Karpas-422 (cell line): ENCODE results near the gene GZF1. TPM values are rescaled to one million over a fixed set of nuclear protein-coding genes. Genes with fewer than 3 reads are reported as not detected.

Experiments
- DNase-seq: peaks from one replicate; pipeline ENCODE4 v3.0.0-alpha.2; 2015
- H2AFZ ChIP-seq: fragments of 200-600 bp; sonication (generic); 2 replicates; pipeline ENCODE4 v1.6.1; 2014; ENCODE audit warnings: antibody characterized with exemption, low read length, mixed read lengths
- H3K27ac ChIP-seq: fragments of 200-600 bp; sonication (generic); 2 replicates; pipeline ENCODE4 v1.5.1; 2014; ENCODE audit warnings: mild to moderate bottlenecking, low read length, moderate library complexity
- H3K27me3 ChIP-seq: fragments of 200-600 bp; sonication (generic); 2 replicates; pipeline ENCODE4 v1.6.1; 2014; ENCODE audit warnings: low read length, mixed read lengths
- H3K36me3 ChIP-seq: fragments of 200-600 bp; sonication (generic); 2 replicates; pipeline ENCODE4 v1.6.1; 2014; ENCODE audit warnings: low read length, mixed read lengths; ENCODE audit not compliant: insufficient read depth
- H3K4me1 ChIP-seq: fragments of 200-600 bp; sonication (generic); 2 replicates; pipeline ENCODE4 v1.6.1; 2014; ENCODE audit warnings: mild to moderate bottlenecking, low read length, mixed read lengths
- H3K4me2 ChIP-seq: fragments of 200-600 bp; sonication (generic); 2 replicates; pipeline ENCODE4 v1.6.1; 2014; ENCODE audit warnings: low read length, low read depth, mild to moderate bottlenecking; ENCODE audit not compliant: poor library complexity, severe bottlenecking
- H3K4me3 ChIP-seq: fragments of 200-600 bp; sonication (generic); 2 replicates; pipeline ENCODE4 v1.5.1; 2014; ENCODE audit warnings: mild to moderate bottlenecking, antibody characterized with exemption, low read length, mixed read lengths
- H3K79me2 ChIP-seq: fragments of 200-600 bp; sonication (generic); 2 replicates; pipeline ENCODE4 v1.6.1; 2014; ENCODE audit warnings: mild to moderate bottlenecking, low read length, mixed read lengths
- H3K9ac ChIP-seq: fragments of 200-600 bp; sonication (generic); 2 replicates; pipeline ENCODE4 v1.6.0; 2014; ENCODE audit warnings: low read length
- H3K9me2 ChIP-seq: fragments of 200-600 bp; sonication (generic), shearing (Covaris generic); replicated peaks from 2 replicates; pipeline ENCODE4 v1.6.0; 2014; ENCODE audit warnings: mild to moderate bottlenecking, low read length, moderate library complexity; ENCODE audit not compliant: insufficient read depth
- H3K9me3 ChIP-seq: fragments of 300-700, 200-600 bp; sonication (generic); 2 replicates; pipeline ENCODE4 v1.6.1; 2014; ENCODE audit warnings: low read length, mixed read lengths
- H4K20me1 ChIP-seq: fragments of 200-600 bp; sonication (generic); 2 replicates; pipeline ENCODE4 v1.6.1; 2014; ENCODE audit warnings: mild to moderate bottlenecking, antibody characterized with exemption, low read length, low read depth; ENCODE audit not compliant: insufficient read depth
- small RNA-seq: library from RNA; depleted of rRNA; stranded (forward); fragments of <200 nt; gene quantifications from one replicate; pipeline ENCODE3, GENCODE V24; 2014
- total RNA-seq: library from RNA; depleted of rRNA; stranded (reverse); fragments of >200 nt; shearing (Covaris generic); gene quantifications from 2 replicates; pipeline ENCODE4 v1.2.3, GENCODE V29; 2014; ENCODE audit warnings: low replicate concordance; rRNA removed

The GZF1 gene
- total RNA-seq, 1 experiment from 2014 or later, result 41.4 TPM

DNA sequence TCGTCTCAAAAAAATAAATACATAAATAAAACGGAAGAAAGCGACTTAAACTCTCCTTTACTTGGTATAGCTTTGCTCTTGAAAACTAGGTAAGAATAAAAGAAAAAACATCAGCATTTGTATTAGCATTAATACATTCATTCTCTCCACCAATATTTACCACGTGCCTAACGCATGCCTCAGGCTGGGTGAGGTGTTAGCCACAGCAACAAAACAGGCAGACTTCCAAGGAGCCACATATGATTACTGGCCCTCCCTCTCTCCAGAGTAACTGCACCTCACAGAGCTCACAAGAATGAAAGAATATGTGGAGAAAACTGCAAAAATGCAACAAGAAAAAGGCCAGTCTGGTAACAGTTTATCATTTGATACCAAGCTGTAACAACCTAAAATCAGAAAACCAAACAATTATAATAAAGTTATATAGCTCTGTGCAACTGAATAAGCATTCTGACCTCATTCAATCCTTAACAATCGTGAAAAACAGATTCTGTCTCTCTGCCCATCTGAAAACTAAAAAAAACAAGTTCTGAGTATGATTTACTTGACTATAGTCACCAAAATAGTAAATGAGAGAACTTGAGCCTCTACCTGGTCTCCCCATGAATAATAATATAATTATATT, 54.1 kb downstream of the GZF1 start:
- H4K20me1 ChIP-seq, result 0 out of 2 replicates have a peak, but pooled peaks cover 10% of the 10 kb centered on the region
- H3K4me2 ChIP-seq, result no peak overlapping the region
- no peak overlapping the region for H3K4me3 ChIP-seq
- no peaks in the 10 kb centered on the region for H3K36me3 ChIP-seq
- H3K4me1 ChIP-seq, result peaks cover 31% of the 10 kb centered on the region
- no peak overlapping the region for H3K9ac ChIP-seq
- H3K79me2 ChIP-seq, result peaks cover 99% of the 10 kb centered on the region
- no peaks in the 10 kb centered on the region for H3K9me2 ChIP-seq
- no peak overlapping the region for H3K27ac ChIP-seq
- no peaks in the 10 kb centered on the region for H3K9me3 ChIP-seq
- no peaks in the 10 kb centered on the region for H3K27me3 ChIP-seq
- no peak for DNase-seq
- H2AFZ ChIP-seq, result no peak overlapping the region

GRCh38 chr20:23417861-23418260, 55.9 kb downstream of the GZF1 start:
- no peak for DNase-seq
- H3K4me2 ChIP-seq, result peak overlapping the region; percentile 4
- 0 out of 2 replicates have a peak, but pooled peaks cover 6% of the 10 kb centered on the region for H4K20me1 ChIP-seq
- peaks cover 35% of the 10 kb centered on the region for H3K4me1 ChIP-seq
- no peaks in the 10 kb centered on the region for H3K9me3 ChIP-seq
- no peaks in the 10 kb centered on the region for H3K9me2 ChIP-seq
- H3K27me3 ChIP-seq, result no peaks in the 10 kb centered on the region
- peak overlapping the region; percentile 16; the same call in 1 of the 2 replicates for H3K9ac ChIP-seq
- peaks cover 83% of the 10 kb centered on the region for H3K79me2 ChIP-seq
- no peak overlapping the region for H3K4me3 ChIP-seq
- no peaks in the 10 kb centered on the region for H3K36me3 ChIP-seq
- H3K27ac ChIP-seq, result no peak overlapping the region
- no peak overlapping the region for H2AFZ ChIP-seq

GRCh38 chr20:23419657-23419994, 57.6 kb downstream of the GZF1 start:
- peak overlapping the region; percentile 73 for H3K4me3 ChIP-seq

DNA sequence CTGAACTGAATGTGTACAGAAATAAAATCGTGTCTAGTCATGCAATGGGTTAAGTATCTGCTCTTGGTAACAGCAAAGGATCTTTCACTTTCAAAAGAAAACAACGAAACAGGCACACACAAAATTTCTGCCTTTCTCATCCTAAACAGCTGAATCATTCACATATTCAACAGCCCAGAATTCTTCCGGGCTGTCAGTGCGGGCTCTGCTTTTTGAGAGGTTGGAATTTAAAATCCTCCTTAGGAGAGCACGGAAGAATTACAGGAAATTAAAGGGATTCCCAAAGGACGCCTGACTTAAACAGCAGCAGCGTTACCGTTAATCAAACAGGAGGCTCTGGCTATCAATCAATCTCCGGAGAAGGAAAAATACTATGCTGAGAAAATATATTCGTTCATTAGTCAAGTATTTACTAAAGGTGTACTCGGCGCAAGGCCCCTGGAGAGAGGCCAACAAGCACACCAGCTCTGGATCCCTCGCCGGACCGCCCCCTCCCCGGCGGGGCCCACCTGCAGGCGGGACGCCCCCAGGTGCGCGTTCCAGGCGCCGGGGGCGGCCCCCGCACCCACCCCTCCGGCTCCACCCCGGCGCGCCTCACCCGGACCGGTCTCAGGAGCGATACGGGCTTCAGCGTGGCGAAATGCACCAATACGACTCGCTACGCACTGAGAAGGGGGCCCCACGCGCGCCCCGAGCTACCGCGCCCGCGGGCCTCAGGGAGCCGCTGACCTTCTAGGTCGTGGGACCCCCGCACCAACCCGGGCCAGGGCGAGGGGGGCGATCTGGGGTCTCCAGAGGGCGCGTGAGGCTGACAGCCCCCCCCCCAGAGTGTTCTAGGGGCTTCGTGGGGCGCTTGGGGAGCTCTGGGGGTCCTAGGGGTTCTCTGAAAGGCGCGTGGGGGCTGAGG, 58.3 kb downstream of the GZF1 start:
- H3K9me2 ChIP-seq, result no peaks in the 10 kb centered on the region
- H3K27me3 ChIP-seq, result no peaks in the 10 kb centered on the region
- H3K4me2 ChIP-seq, result peak overlapping the region; percentile 82
- peak overlapping the region; percentile 73 for H3K4me3 ChIP-seq
- H3K36me3 ChIP-seq, result no peaks in the 10 kb centered on the region
- H3K9me3 ChIP-seq, result no peaks in the 10 kb centered on the region
- H3K4me1 ChIP-seq, result peaks cover 35% of the 10 kb centered on the region
- DNase-seq, result peak; percentile 70
- no peak overlapping the region for H2AFZ ChIP-seq
- H4K20me1 ChIP-seq, result 0 out of 2 replicates have a peak, but pooled peaks cover 5% of the 10 kb centered on the region
- H3K27ac ChIP-seq, result peak overlapping the region; percentile 48
- peak overlapping the region; percentile 98 for H3K9ac ChIP-seq
- H3K79me2 ChIP-seq, result peaks cover 60% of the 10 kb centered on the region

More at GRCh38 chr20:23419657-23419994, 57.6 kb downstream of the GZF1 start:
- peak overlapping the region; percentile 48 for H3K27ac ChIP-seq
- H3K4me1 ChIP-seq, result peaks cover 35% of the 10 kb centered on the region
- H3K4me2 ChIP-seq, result peak overlapping the region; percentile 82
- no peaks in the 10 kb centered on the region for H3K27me3 ChIP-seq
- H3K36me3 ChIP-seq, result no peaks in the 10 kb centered on the region
- H3K9me2 ChIP-seq, result no peaks in the 10 kb centered on the region
- DNase-seq, result no peak
- H3K9ac ChIP-seq, result peak overlapping the region; percentile 98
- H2AFZ ChIP-seq, result no peak overlapping the region
- H4K20me1 ChIP-seq, result 0 out of 2 replicates have a peak, but pooled peaks cover 5% of the 10 kb centered on the region
- peaks cover 65% of the 10 kb centered on the region for H3K79me2 ChIP-seq
- no peaks in the 10 kb centered on the region for H3K9me3 ChIP-seq

DNA sequence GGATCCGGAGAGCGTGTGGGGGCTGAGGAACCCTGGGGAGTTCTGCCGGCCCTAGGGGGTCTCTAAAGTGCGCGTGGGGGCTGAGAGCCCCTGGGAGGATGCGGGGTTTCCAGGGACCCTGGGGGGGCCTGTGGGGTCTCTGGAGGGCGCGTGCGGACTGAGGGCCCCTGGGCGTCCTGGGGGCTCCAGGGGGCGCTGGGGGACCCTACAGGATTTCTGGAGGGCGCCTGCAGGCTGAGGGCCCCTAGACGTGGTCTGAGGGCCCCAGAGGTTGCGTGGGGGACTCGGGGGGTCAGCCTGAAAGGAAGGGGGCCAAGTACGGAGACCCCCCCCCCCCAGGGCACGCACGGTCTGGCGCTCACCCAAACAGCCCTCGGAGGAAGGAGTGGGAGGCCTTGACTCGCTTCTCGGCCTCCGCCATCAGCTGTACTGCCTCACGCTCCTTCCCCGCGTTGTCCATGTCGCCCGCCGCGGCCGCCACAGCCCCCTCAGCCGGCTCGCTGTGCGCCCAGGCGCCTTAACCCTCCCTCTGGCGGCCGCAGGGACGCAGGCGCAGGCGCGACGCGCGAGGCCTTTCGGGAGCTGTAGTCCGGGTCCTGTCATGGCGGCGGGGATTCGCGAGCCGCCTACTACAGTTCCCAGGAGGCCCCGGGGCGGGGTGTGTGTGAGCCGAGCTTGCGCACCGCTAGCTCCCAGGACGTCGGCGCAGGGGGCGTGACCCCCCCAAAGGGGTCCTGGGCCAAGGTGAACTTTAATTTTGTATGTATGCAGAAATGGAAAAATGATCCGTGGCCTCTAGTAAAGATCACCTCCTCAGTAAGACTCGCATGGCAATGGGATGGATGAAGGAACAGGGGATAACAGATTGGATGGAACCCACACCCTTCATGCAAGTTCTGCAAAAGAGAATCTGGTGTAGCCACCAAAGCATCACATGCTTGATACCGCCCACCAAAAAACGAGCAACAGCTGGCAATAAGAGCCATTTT, 59.3 kb downstream of the GZF1 start, which contains the start of gene NAPB:
NAPB (minus strand) TSS at position 546 of the 989 bp plus-strand sequence; CDS start at position 460, 86 bp downstream.
- Histone ChIP-seq H3K27me3 (no peaks in the 10 kb centered on the region), H3K4me1 (peaks cover 35% of the 10 kb centered on the region), H2AFZ (peak within 1 kb of the TSS; percentile 72), H3K4me2 (peak within 1 kb of the TSS; percentile 82), H3K9me2 (no peaks in the 10 kb centered on the region), H3K4me3 (peak within 1 kb of the TSS; percentile 73), H3K9me3 (no peaks in the 10 kb centered on the region), H3K36me3 (no peaks in the 10 kb centered on the region), H3K27ac (peak within 1 kb of the TSS; percentile 48), H4K20me1 (0 out of 2 replicates have a peak, but pooled peaks cover 5% of the 10 kb centered on the region), H3K79me2 (peaks cover 50% of the 10 kb centered on the region), H3K9ac (peak within 1 kb of the TSS; percentile 98)
- DNase-seq, result peak; percentile 98

Small RNA genes within 50 kb of the gene (small RNA-seq; reads per million reads assigned to genes)
- gene RNA5SP479, result not detected

Other genes with a start within 250 kb of the GZF1 start
- 36.9 and 51.1 TPM in 2 replicates for gene NXT1, start 11.4 kb upstream of the GZF1 start, total RNA-seq
- 32.6 and 35.1 TPM in 2 replicates for gene NAPB, start 59.3 kb downstream of the GZF1 start, total RNA-seq
- gene CSTL1, start 77.5 kb downstream of the GZF1 start, total RNA-seq, result not detected in 2 replicates
- gene CST11, start 90.7 kb downstream of the GZF1 start, total RNA-seq, result not detected in 2 replicates
- gene CST8, start 128.9 kb downstream of the GZF1 start, total RNA-seq, result not detected in 2 replicates
- gene CST9L, start 206.3 kb downstream of the GZF1 start, total RNA-seq, result not detected in 2 replicates
- gene CST9, start 243.7 kb downstream of the GZF1 start, total RNA-seq, result not detected in 2 replicates